ENCODE data around the gene NDUFS7. TPM values are rescaled to one million over a fixed set of nuclear protein-coding genes. Genes with fewer than 3 reads are reported as not detected.
"Not testable (repeated sequence)": the region's sequence is repeated elsewhere in the genome, so short reads cannot be mapped to it uniquely, and the experiment has no call there.

Gene NDUFS7
- total and polyA plus RNA-seq, 9 donors: 67.7 to 106 (median 89.2) TPM

GRCh38 chr19:1417681-1418495, 34.2 kb downstream of the NDUFS7 start:
- WGBS (ENCODE audit: insufficient coverage): 70% methylated on average over 14 of the region's 30 CpGs
- Histone ChIP-seq H3K27me3 (ENCODE audit: control insufficient read depth, insufficient read depth, low read length) (no peaks in the 10 kb centered on the region), H3K36me3 (ENCODE audit: control insufficient read depth, insufficient read depth, low read length) (peaks cover 65% of the 10 kb centered on the region), H3K9me3 (replicated peaks; ENCODE audit: control insufficient read depth, low read depth, low read length) (no peaks in the 10 kb centered on the region), H3K4me3 (ENCODE audit: low read length) (no peak overlapping the region), H3K4me1 (ENCODE audit: control insufficient read depth, insufficient read depth, low read length) (peaks cover 40% of the 10 kb centered on the region), H3K27ac (ENCODE audit: low read length) (no peak overlapping the region)
- no peak for DNase-seq

DNA sequence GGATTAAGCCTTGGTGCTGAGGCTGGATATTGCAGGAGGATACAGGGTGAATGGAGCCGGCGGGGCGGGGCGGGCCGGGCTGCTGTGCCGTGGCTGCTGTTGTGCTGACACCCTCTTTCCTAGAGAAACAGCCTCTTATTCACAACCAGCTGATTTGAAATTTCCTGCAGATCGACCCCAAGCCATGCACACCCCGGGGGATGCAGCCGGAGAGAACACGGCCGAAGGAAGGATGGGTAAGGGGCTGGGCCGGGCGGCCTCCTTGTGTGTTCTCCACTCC, 34.7 kb downstream of the NDUFS7 start:
- no peak overlapping the region for H3K4me3 ChIP-seq (ENCODE audit: low read length)
- H3K27ac ChIP-seq (ENCODE audit: low read length): no peak overlapping the region
- no peaks in the 10 kb centered on the region for H3K9me3 ChIP-seq (replicated peaks; ENCODE audit: control insufficient read depth, low read depth, low read length)
- peaks cover 65% of the 10 kb centered on the region for H3K36me3 ChIP-seq (ENCODE audit: control insufficient read depth, insufficient read depth, low read length)
- DNase-seq: no peak
- peaks cover 37% of the 10 kb centered on the region for H3K4me1 ChIP-seq (ENCODE audit: control insufficient read depth, insufficient read depth, low read length)
- H3K27me3 ChIP-seq (ENCODE audit: control insufficient read depth, insufficient read depth, low read length): no peaks in the 10 kb centered on the region
- 76% methylated on average over 7 of the region's 13 CpGs for WGBS (ENCODE audit: insufficient coverage)

DNA sequence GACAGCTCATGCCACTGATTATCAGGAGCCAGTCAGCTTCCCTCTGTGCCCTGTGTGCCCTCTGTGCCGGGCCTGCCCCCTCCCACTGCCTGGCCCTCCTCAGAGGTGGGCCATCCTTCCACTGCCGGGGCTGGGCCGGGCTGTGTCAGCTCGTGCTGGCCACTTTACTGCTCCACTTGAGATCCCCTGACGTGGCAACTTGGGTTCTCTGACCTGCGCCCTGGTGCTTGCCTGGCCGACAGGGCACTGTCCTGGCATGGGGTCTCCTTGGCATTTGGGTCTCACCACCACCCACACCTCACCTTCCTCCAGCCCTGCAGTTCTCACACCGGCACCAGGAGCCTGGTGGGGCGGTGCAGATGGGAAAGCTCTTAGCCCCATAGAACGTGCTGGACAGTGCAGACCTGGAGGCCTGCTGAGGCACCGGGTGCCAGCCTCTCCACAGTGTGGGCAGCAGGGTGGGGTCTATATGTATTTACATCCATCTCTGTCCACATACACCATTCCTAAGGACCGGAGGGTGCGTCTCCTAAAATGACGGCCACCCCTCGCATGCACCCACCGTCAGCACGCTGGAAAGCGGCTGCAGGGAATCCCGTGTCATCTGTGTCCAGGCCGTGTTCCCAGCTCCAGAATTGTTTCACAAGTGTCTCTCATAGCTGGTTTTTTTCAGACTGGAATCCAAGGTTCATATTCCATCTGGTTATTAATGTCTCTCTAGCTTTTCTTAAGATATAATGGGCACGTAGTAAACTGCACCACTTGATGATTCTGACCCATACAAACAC, 35.4 kb downstream of the NDUFS7 start:
- Histone ChIP-seq H3K4me3 (ENCODE audit: low read length) (no peak overlapping the region), H3K4me1 (ENCODE audit: control insufficient read depth, insufficient read depth, low read length) (peaks cover 37% of the 10 kb centered on the region), H3K27ac (ENCODE audit: low read length) (no peak overlapping the region), H3K27me3 (ENCODE audit: control insufficient read depth, insufficient read depth, low read length) (no peaks in the 10 kb centered on the region), H3K9me3 (replicated peaks; ENCODE audit: control insufficient read depth, low read depth, low read length) (no peaks in the 10 kb centered on the region), H3K36me3 (ENCODE audit: control insufficient read depth, insufficient read depth, low read length) (peaks cover 70% of the 10 kb centered on the region)
- DNase-seq: no peak
- WGBS (ENCODE audit: insufficient coverage): 89% methylated on average over 16 of the region's 21 CpGs

- Histone ChIP-seq H3K36me3 (ENCODE audit: control insufficient read depth, insufficient read depth, low read length) (peaks cover 69% of the 10 kb centered on the region), H3K4me1 (ENCODE audit: control insufficient read depth, insufficient read depth, low read length) (peaks cover 34% of the 10 kb centered on the region)
- WGBS (ENCODE audit: insufficient coverage): no CpG with 5 or more reads among the region's 43 CpGs
- DNase-seq; H3K9me3 ChIP-seq (replicated peaks; ENCODE audit: control insufficient read depth, low read depth, low read length); H3K27ac ChIP-seq (ENCODE audit: low read length); H3K4me3 ChIP-seq (ENCODE audit: low read length); H3K27me3 ChIP-seq (ENCODE audit: control insufficient read depth, insufficient read depth, low read length): not testable (repeated sequence)
Measured at GRCh38 chr19:1420085-1420484, 36.4 kb downstream of the NDUFS7 start.

DNA sequence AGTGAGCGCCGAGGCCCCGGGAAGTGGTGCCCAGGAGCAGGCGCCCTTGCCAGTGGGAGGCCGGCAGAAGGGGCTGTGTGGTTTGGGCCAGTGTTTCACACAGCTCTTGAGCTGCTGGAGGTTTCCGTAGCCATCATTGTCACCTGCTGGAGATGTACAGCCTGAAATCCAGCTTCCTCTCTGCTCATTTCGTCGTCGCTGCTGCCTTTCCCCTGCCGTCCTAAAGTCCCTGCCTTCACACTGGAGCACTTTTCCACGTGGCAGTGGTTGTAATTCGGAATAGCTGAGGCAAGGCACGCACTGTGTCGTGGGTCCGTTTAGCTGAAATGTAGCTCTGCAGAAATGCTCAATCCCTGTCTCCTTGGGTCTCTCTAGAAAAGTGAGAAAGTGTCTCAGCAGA, 36.9 kb downstream of the NDUFS7 start:
- no peaks in the 10 kb centered on the region for H3K27me3 ChIP-seq (ENCODE audit: control insufficient read depth, insufficient read depth, low read length)
- H3K9me3 ChIP-seq (replicated peaks; ENCODE audit: control insufficient read depth, low read depth, low read length): no peaks in the 10 kb centered on the region
- peaks cover 74% of the 10 kb centered on the region for H3K36me3 ChIP-seq (ENCODE audit: control insufficient read depth, insufficient read depth, low read length)
- WGBS (ENCODE audit: insufficient coverage): 87% methylated on average over 15 of the region's 15 CpGs
- peaks cover 28% of the 10 kb centered on the region for H3K4me1 ChIP-seq (ENCODE audit: control insufficient read depth, insufficient read depth, low read length)
- no peak overlapping the region for H3K27ac ChIP-seq (ENCODE audit: low read length)
- no peak for DNase-seq
- H3K4me3 ChIP-seq (ENCODE audit: low read length): no peak overlapping the region

DNA sequence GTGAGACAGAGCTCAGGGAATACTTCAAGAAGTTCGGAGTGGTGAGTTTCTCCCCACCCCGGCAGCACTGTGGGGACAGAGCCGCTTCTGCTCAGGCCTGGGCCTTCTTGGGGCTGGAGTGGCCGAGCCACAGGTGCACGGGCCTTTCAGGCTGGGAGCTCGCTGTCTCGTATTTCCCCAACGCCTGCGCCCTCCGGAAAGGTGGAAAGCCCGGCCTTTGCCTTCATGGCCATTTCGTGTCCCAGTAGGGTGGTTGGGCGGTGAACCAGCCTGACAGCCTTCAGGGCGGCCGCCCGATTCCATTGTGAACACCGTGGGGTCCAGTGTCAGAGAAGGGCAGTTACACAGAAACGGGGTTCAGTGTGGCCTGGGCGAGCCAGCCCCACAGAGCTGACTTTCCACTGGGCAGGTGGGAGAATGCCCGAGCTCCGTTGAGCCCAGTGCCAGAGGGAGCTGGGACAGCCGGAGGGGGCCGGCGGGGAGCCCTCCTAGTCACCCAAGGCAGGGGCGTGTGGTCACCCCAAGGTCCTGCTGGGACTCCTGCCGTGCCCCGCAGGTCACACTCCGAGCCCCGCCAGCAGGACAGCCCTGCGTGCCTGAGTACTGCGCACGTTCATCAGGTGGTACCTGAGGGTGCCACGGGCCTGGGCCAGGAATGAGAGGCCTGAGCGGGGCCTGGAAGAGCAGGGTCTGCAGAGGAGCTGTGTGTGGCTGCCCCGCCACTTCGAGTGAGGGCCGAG, 37.7 kb downstream of the NDUFS7 start:
- WGBS (ENCODE audit: insufficient coverage): 91% methylated on average over 35 of the region's 37 CpGs
- H3K36me3 ChIP-seq (ENCODE audit: control insufficient read depth, insufficient read depth, low read length): peaks cover 77% of the 10 kb centered on the region
- H3K27ac ChIP-seq (ENCODE audit: low read length): peak overlapping the region; percentile 20
- H3K9me3 ChIP-seq (replicated peaks; ENCODE audit: control insufficient read depth, low read depth, low read length): no peaks in the 10 kb centered on the region
- no peak for DNase-seq
- H3K27me3 ChIP-seq (ENCODE audit: control insufficient read depth, insufficient read depth, low read length): no peaks in the 10 kb centered on the region
- H3K4me3 ChIP-seq (ENCODE audit: low read length): no peak overlapping the region
- H3K4me1 ChIP-seq (ENCODE audit: control insufficient read depth, insufficient read depth, low read length): peaks cover 21% of the 10 kb centered on the region

GRCh38 chr19:1421958-1422305, 38.2 kb downstream of the NDUFS7 start:
- Histone ChIP-seq H3K4me3 (ENCODE audit: low read length) (no peak overlapping the region), H3K9me3 (replicated peaks; ENCODE audit: control insufficient read depth, low read depth, low read length) (no peaks in the 10 kb centered on the region), H3K27me3 (ENCODE audit: control insufficient read depth, insufficient read depth, low read length) (no peaks in the 10 kb centered on the region), H3K4me1 (ENCODE audit: control insufficient read depth, insufficient read depth, low read length) (peaks cover 15% of the 10 kb centered on the region), H3K27ac (ENCODE audit: low read length) (peak overlapping the region; percentile 20), H3K36me3 (ENCODE audit: control insufficient read depth, insufficient read depth, low read length) (peaks cover 83% of the 10 kb centered on the region)
- DNase-seq: no peak
- 77% methylated on average over 22 of the region's 22 CpGs for WGBS (ENCODE audit: insufficient coverage)

DNA sequence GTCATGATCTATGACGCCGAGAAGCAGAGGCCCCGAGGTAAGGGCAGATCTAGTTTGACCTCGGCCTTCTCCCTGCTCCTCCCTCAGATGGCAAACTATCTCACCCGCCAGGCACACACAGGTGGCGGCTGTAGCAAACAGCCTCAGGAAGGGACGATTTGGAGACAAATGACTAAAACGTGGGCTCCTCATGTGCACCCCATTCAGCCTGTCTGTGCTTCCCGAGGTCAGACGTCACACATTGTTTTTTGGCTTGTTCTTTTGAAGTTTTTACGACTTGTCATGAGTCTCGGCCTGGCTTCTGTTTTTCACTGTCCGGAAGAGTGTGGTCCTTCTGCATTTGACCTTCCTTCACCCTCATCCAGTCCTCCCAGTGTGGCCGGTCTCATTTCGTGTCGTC, 38.7 kb downstream of the NDUFS7 start:
- H3K27me3 ChIP-seq (ENCODE audit: control insufficient read depth, insufficient read depth, low read length): no peaks in the 10 kb centered on the region
- H3K4me3 ChIP-seq (ENCODE audit: low read length): no peak overlapping the region
- DNase-seq: no peak
- 53% methylated on average over 15 of the region's 16 CpGs for WGBS (ENCODE audit: insufficient coverage)
- H3K4me1 ChIP-seq (ENCODE audit: control insufficient read depth, insufficient read depth, low read length): peaks cover 11% of the 10 kb centered on the region
- H3K9me3 ChIP-seq (replicated peaks; ENCODE audit: control insufficient read depth, low read depth, low read length): no peaks in the 10 kb centered on the region
- no peak overlapping the region for H3K27ac ChIP-seq (ENCODE audit: low read length)
- H3K36me3 ChIP-seq (ENCODE audit: control insufficient read depth, insufficient read depth, low read length): peaks cover 84% of the 10 kb centered on the region

- Histone ChIP-seq H3K4me1 (ENCODE audit: control insufficient read depth, insufficient read depth, low read length) (peaks cover 8% of the 10 kb centered on the region), H3K36me3 (ENCODE audit: control insufficient read depth, insufficient read depth, low read length) (peaks cover 84% of the 10 kb centered on the region), H3K27me3 (ENCODE audit: control insufficient read depth, insufficient read depth, low read length) (no peaks in the 10 kb centered on the region), H3K9me3 (replicated peaks; ENCODE audit: control insufficient read depth, low read depth, low read length) (no peaks in the 10 kb centered on the region), H3K4me3 (ENCODE audit: low read length) (no peak overlapping the region), H3K27ac (ENCODE audit: low read length) (no peak overlapping the region)
- 87% methylated on average over 19 of the region's 24 CpGs for WGBS (ENCODE audit: insufficient coverage)
- no peak for DNase-seq
Measured at GRCh38 chr19:1422943-1423342, 39.2 kb downstream of the NDUFS7 start.

Data from muscle of leg (tissue), 11 donors.